ENCODE measurements around the gene ZNF341.
A peak's percentile ranks its signal among the peaks of the same experiment; 100 is the strongest.

The ZNF341 gene

GRCh38 chr20:33810885-33811775 is 79.3 kb downstream of the ZNF341 start, which contains the start of gene CHMP4B (continued):
- peak; percentile 10; the same call in 1 of the 2 replicates for TF ChIP-seq PRDM4 (tag by site-specific recombination; IDR thresholded peaks at IDR 0.05)
- no peak for TF ChIP-seq MYNN (tag by site-specific recombination; IDR thresholded peaks at IDR 0.05; ENCODE audit: borderline replicate concordance)
- peak; percentile 21; the same call in 1 of the 2 replicates for TF ChIP-seq ZBTB6 (tag by site-specific recombination; IDR thresholded peaks at IDR 0.05)
- peak; percentile 85 for TF ChIP-seq EGR2 (tag by site-specific recombination; IDR thresholded peaks at IDR 0.05; ENCODE audit: low read depth)
- TF ChIP-seq REST (tag by site-specific recombination; IDR thresholded peaks at IDR 0.05), result no peak
- no peak for TF ChIP-seq ZNF473 (tag by site-specific recombination; IDR thresholded peaks at IDR 0.05)
- no peak for TF ChIP-seq ZBTB1 (tag by site-specific recombination; IDR thresholded peaks at IDR 0.05)
- TF ChIP-seq ZBTB8A (tag by site-specific recombination; IDR thresholded peaks at IDR 0.05), result peak; percentile 92
- peak; percentile 84 for TF ChIP-seq ZNF600 (tag by site-specific recombination; IDR thresholded peaks at IDR 0.05)
- TF ChIP-seq ZBTB10 (tag by site-specific recombination; IDR thresholded peaks at IDR 0.05), result no peak
- TF ChIP-seq, protein P1, sequence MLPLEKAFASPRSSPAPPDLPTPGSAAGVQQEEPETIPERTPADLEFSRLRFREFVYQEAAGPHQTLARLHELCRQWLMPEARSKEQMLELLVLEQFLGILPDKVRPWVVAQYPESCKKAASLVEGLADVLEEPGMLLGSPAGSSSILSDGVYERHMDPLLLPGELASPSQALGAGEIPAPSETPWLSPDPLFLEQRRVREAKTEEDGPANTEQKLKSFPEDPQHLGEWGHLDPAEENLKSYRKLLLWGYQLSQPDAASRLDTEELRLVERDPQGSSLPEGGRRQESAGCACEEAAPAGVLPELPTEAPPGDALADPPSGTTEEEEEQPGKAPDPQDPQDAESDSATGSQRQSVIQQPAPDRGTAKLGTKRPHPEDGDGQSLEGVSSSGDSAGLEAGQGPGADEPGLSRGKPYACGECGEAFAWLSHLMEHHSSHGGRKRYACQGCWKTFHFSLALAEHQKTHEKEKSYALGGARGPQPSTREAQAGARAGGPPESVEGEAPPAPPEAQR (tag by site-specific recombination; IDR thresholded peaks at IDR 0.05), result no peak
- TF ChIP-seq ZNF335 (tag by site-specific recombination; conservative IDR thresholded peaks at IDR 0.05), result peak; percentile 96
- TF ChIP-seq ZNF10 (tag by site-specific recombination; IDR thresholded peaks at IDR 0.05), result no peak
- TF ChIP-seq, protein P2, sequence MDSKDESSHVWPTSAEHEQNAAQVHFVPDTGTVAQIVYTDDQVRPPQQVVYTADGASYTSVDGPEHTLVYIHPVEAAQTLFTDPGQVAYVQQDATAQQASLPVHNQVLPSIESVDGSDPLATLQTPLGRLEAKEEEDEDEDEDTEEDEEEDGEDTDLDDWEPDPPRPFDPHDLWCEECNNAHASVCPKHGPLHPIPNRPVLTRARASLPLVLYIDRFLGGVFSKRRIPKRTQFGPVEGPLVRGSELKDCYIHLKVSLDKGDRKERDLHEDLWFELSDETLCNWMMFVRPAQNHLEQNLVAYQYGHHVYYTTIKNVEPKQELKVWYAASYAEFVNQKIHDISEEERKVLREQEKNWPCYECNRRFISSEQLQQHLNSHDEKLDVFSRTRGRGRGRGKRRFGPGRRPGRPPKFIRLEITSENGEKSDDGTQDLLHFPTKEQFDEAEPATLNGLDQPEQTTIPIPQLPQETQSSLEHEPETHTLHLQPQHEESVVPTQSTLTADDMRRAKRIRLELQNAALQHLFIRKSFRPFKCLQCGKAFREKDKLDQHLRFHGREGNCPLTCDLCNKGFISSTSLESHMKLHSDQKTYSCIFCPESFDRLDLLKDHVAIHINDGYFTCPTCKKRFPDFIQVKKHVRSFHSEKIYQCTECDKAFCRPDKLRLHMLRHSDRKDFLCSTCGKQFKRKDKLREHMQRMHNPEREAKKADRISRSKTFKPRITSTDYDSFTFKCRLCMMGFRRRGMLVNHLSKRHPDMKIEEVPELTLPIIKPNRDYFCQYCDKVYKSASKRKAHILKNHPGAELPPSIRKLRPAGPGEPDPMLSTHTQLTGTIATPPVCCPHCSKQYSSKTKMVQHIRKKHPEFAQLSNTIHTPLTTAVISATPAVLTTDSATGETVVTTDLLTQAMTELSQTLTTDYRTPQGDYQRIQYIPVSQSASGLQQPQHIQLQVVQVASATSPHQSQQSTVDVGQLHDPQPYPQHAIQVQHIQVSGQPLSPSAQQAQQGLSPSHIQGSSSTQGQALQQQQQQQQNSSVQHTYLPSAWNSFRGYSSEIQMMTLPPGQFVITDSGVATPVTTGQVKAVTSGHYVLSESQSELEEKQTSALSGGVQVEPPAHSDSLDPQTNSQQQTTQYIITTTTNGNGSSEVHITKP (tag by site-specific recombination; IDR thresholded peaks at IDR 0.05), result peak; percentile 68
- TF ChIP-seq, protein P3, sequence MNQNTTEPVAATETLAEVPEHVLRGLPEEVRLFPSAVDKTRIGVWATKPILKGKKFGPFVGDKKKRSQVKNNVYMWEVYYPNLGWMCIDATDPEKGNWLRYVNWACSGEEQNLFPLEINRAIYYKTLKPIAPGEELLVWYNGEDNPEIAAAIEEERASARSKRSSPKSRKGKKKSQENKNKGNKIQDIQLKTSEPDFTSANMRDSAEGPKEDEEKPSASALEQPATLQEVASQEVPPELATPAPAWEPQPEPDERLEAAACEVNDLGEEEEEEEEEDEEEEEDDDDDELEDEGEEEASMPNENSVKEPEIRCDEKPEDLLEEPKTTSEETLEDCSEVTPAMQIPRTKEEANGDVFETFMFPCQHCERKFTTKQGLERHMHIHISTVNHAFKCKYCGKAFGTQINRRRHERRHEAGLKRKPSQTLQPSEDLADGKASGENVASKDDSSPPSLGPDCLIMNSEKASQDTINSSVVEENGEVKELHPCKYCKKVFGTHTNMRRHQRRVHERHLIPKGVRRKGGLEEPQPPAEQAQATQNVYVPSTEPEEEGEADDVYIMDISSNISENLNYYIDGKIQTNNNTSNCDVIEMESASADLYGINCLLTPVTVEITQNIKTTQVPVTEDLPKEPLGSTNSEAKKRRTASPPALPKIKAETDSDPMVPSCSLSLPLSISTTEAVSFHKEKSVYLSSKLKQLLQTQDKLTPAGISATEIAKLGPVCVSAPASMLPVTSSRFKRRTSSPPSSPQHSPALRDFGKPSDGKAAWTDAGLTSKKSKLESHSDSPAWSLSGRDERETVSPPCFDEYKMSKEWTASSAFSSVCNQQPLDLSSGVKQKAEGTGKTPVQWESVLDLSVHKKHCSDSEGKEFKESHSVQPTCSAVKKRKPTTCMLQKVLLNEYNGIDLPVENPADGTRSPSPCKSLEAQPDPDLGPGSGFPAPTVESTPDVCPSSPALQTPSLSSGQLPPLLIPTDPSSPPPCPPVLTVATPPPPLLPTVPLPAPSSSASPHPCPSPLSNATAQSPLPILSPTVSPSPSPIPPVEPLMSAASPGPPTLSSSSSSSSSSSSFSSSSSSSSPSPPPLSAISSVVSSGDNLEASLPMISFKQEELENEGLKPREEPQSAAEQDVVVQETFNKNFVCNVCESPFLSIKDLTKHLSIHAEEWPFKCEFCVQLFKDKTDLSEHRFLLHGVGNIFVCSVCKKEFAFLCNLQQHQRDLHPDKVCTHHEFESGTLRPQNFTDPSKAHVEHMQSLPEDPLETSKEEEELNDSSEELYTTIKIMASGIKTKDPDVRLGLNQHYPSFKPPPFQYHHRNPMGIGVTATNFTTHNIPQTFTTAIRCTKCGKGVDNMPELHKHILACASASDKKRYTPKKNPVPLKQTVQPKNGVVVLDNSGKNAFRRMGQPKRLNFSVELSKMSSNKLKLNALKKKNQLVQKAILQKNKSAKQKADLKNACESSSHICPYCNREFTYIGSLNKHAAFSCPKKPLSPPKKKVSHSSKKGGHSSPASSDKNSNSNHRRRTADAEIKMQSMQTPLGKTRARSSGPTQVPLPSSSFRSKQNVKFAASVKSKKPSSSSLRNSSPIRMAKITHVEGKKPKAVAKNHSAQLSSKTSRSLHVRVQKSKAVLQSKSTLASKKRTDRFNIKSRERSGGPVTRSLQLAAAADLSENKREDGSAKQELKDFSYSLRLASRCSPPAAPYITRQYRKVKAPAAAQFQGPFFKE (tag by site-specific recombination; IDR thresholded peaks at IDR 0.05; ENCODE audit: borderline replicate concordance), result no peak

Data from HEK293 (cell line).